ENCODE measurements around the gene PARP9. TPM values are rescaled to one million over a fixed set of nuclear protein-coding genes. Genes with fewer than 3 reads are reported as not detected.

The PARP9 gene
- total and polyA plus RNA-seq, 2 of the 13 experiments (the other 11 are each of a cell fraction or from before 2014, with no cell fraction given): 6.5 to 10.6 TPM

- TF ChIP-seq ZNF570 (CRISPR knock-in tag; IDR thresholded peaks at IDR 0.05; ENCODE audit: borderline replicate concordance) (no peak), TEAD3 (CRISPR knock-in tag; optimal IDR thresholded peaks at IDR 0.05; ENCODE audit: borderline replicate concordance) (no peak), ZSCAN20 (CRISPR knock-in tag; IDR thresholded peaks at IDR 0.05; ENCODE audit: borderline replicate concordance) (peak; percentile 88), ZFP36L2 (CRISPR knock-in tag; IDR thresholded peaks at IDR 0.05) (no peak), ZNF276 (CRISPR knock-in tag; IDR thresholded peaks at IDR 0.05; ENCODE audit: low read depth) (peak; percentile 68), TFAP4 (IDR thresholded peaks at IDR 0.05; ENCODE audit: borderline replicate concordance, low read depth) (0 out of 2 replicates have a peak, but pooled peaks have one; percentile 35), NR2F1 (CRISPR knock-in tag; IDR thresholded peaks at IDR 0.05) (no peak), ZNF136 (CRISPR knock-in tag; IDR thresholded peaks at IDR 0.05; ENCODE audit: low read depth) (no peak), GRHL1 (CRISPR knock-in tag; conservative IDR thresholded peaks at IDR 0.05) (no peak), ZNF431 (CRISPR knock-in tag; IDR thresholded peaks at IDR 0.05; ENCODE audit: borderline replicate concordance, low read depth) (no peak; the same call in 1 of the 2 replicates), PRPF4 (IDR thresholded peaks at IDR 0.05; ENCODE audit: low read depth, low read length, poor library complexity, severe bottlenecking) (peak; percentile 83), ZNF24 (IDR thresholded peaks at IDR 0.05) (no peak), FOXO1 (CRISPR knock-in tag; IDR thresholded peaks at IDR 0.05) (peak; percentile 57; the same call in 1 of the 2 replicates), ZNF589 (CRISPR knock-in tag; conservative IDR thresholded peaks at IDR 0.05) (peak; percentile 88), GMEB1 (CRISPR knock-in tag; IDR thresholded peaks at IDR 0.05; ENCODE audit: borderline replicate concordance) (peak; percentile 97), ZBTB33 (CRISPR knock-in tag; IDR thresholded peaks at IDR 0.05) (no peak), ZNF335 (CRISPR knock-in tag; IDR thresholded peaks at IDR 0.05) (no peak), ZBTB21 (CRISPR knock-in tag; IDR thresholded peaks at IDR 0.05) (no peak), ZNF235 (CRISPR knock-in tag; IDR thresholded peaks at IDR 0.05; ENCODE audit: borderline replicate concordance) (no peak), SUZ12 (IDR thresholded peaks at IDR 0.05; ENCODE audit: low read depth, low read length) (peak; percentile 65), MEIS2 (CRISPR knock-in tag; IDR thresholded peaks at IDR 0.05) (peak; percentile 48; the same call in 1 of the 2 replicates)
These were observed 49.7 kb downstream of the PARP9 start, which contains the start of gene KPNA1 (continued) for GRCh38 chr3:122514123-122515019.
